Lower lobe of right lung (tissue), 2 donors: ENCODE measurements around the gene MAGI1. TPM values are rescaled to one million over a fixed set of nuclear protein-coding genes. Genes with fewer than 3 reads are reported as not detected.

Experiments
- ATAC-seq, 2 donors: fragments of 200-7000 bp; cut with Tn5 transposase; one replicate each; pipeline ENCODE4 v1.9.1; 2020 to 2022; ENCODE audit warnings: mild to moderate bottlenecking in 2 of 2, moderate library complexity in 2 of 2
- DNase-seq: peaks from one replicate; pipeline ENCODE4 v3.0.0-alpha.2; 2020
- H3K27ac ChIP-seq: fragments of 200-600 bp; one replicate; pipeline ENCODE4 v1.8.0; 2022
- H3K27me3 ChIP-seq: fragments of 200-600 bp; one replicate; pipeline ENCODE4 v1.8.0; 2022; ENCODE audit warnings: low read depth
- H3K36me3 ChIP-seq: fragments of 200-600 bp; one replicate; pipeline ENCODE4 v1.8.0; 2022; ENCODE audit warnings: mild to moderate bottlenecking
- H3K4me1 ChIP-seq: fragments of 200-600 bp; one replicate; pipeline ENCODE4 v1.8.0; 2022
- H3K4me3 ChIP-seq: fragments of 200-600 bp; one replicate; pipeline ENCODE4 v1.8.0; 2022; ENCODE audit warnings: mild to moderate bottlenecking
- H3K9me3 ChIP-seq: fragments of 200-600 bp; one replicate; pipeline ENCODE4 v1.8.0; 2022
- intact Hi-C: fragments of 100-400 bp; cut with DNase I; formaldehyde crosslinking; loops from one replicate; pipeline ENCODE4 v1.11.0; 2022
- total RNA-seq: library from RNA; stranded (reverse); fragmentation: NEBNext Ultra II Directional; extraction: Animal tissue kit (Norgen Biotek cat#: 25700); gene quantifications from one replicate; pipeline ENCODE4 v1.2.1, GENCODE V29; 2021
- TF ChIP-seq, protein P1 (sequence below): fragments of 200-600 bp; IDR thresholded peaks from one replicate; pipeline ENCODE4 v1.8.0; 2022; ENCODE audit warnings: antibody characterized with exemption, mild to moderate bottlenecking
- donor health status: DM: no; HTN: yes; CAD: no; lungs with severe emphysema.

MAGI1 gene
- total RNA-seq, 1 donor from 2014 or later: 35.5 TPM

DNA sequence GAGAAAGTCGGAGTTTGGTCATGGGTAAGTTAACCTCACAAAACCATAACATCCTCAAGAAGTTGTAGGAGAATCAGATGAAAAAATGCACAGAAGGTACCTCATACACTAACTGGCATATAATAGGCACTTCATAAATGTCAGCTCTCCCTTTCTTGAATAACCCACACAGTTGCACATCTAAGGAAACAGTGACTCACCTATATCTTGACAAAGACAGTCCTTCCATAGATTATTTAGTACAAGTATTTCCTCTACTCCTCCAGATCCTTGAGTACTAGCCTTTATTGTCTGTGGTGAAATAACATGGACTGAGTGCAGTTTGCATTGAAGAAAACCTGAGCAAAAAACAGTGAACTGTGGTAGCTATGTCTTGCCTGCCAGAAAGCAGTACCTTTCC lies 46.6 kb downstream of the MAGI1 start:
- Histone ChIP-seq H3K27ac (no peak overlapping the region), H3K27me3 (no peaks in the 10 kb centered on the region), H3K36me3 (no peaks in the 10 kb centered on the region), H3K4me1 (peaks cover 12% of the 10 kb centered on the region), H3K4me3 (no peak overlapping the region), H3K9me3 (no peaks in the 10 kb centered on the region)
- intact Hi-C loops: no loop called here
- ATAC-seq (no peak), DNase-seq (no peak)
- TF ChIP-seq, protein P1, sequence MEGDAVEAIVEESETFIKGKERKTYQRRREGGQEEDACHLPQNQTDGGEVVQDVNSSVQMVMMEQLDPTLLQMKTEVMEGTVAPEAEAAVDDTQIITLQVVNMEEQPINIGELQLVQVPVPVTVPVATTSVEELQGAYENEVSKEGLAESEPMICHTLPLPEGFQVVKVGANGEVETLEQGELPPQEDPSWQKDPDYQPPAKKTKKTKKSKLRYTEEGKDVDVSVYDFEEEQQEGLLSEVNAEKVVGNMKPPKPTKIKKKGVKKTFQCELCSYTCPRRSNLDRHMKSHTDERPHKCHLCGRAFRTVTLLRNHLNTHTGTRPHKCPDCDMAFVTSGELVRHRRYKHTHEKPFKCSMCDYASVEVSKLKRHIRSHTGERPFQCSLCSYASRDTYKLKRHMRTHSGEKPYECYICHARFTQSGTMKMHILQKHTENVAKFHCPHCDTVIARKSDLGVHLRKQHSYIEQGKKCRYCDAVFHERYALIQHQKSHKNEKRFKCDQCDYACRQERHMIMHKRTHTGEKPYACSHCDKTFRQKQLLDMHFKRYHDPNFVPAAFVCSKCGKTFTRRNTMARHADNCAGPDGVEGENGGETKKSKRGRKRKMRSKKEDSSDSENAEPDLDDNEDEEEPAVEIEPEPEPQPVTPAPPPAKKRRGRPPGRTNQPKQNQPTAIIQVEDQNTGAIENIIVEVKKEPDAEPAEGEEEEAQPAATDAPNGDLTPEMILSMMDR: no peak

DNA sequence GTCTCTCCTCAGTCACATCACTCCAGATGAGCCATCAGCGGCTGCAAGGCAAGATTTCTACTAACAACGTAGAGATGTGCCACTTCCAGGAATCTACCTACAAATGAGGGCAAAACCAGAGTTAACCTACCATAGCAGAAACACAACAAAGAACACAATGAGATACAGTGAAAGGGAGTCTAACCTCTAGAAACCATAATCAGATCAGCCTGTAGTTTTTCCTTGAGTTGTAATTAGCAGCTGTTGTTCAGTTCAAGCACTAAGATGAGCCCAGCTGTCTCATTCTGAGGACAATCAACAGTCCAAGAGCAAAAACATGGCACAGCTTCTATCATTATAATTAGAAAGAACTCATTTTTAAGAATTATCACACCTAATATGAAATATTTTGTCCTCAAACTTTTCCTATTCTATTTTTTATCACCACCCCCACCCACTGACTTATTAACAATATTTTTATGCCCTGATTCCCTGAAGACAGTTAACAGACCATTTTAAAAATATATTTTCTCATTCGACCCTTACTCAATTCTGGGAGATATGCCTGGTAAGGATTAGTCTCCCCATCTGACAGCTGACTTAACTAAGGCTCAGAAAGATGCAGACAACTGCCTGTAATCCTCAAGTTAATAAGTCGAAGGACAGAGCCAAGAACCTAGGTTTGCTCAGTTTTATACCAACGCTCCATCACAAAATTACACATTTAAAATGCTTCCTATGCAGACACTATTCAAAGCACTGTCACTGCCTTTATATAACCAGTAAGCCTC lies 50.1 kb downstream of the MAGI1 start:
- ATAC-seq (no peak), DNase-seq (no peak)
- no peaks in the 10 kb centered on the region for H3K9me3 ChIP-seq
- no peaks in the 10 kb centered on the region for H3K4me1 ChIP-seq
- TF ChIP-seq, protein P1: no peak
- no peaks in the 10 kb centered on the region for H3K27me3 ChIP-seq
- no peak overlapping the region for H3K27ac ChIP-seq
- intact Hi-C loops: no loop called here
- no peaks in the 10 kb centered on the region for H3K36me3 ChIP-seq
- no peak overlapping the region for H3K4me3 ChIP-seq

DNA sequence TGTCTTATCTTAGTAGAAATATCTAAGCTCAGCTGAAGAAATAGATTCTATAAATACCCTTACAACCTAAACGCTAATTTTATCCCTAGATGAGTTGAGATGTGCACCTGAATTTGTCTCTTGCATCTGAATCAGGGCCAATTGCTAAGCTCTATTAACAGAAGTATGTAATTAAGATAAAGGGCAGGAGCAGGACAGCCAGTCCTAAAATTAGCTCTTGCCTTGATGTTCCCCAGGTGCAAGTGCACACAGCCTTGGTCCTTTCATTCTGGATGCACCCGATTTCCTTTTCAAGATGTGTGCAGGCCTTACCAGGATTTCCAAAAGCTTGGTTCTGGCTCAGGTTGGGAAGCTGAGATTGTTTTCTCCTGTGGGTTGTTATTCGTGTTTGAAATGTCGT lies 52.4 kb downstream of the MAGI1 start:
- H3K4me3 ChIP-seq: no peak overlapping the region
- H3K4me1 ChIP-seq: no peaks in the 10 kb centered on the region
- DNase-seq: no peak
- TF ChIP-seq, protein P1: no peak
- intact Hi-C loops: no loop called here
- no peaks in the 10 kb centered on the region for H3K9me3 ChIP-seq
- H3K27me3 ChIP-seq: no peaks in the 10 kb centered on the region
- no peak overlapping the region for H3K27ac ChIP-seq
- ATAC-seq: no peak
- H3K36me3 ChIP-seq: no peaks in the 10 kb centered on the region

DNA sequence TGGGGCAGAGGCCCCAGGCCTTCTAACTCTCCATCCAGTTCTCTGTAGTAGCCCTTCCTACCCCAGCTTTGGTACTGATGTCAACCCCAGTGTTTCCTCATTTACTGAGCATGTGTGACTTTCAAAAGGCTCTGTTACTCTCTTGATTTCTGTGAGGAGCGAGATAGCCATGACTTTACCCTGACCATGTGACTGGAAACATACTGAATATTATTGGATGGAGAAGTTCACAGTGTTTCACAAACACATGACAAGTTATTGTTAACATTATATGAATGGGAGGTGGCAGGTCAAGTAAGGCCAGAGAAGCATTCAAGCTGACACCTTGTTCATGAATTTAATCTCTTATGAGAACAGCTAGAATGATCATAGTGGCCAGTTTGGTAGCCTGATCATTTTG lies 53.7 kb downstream of the MAGI1 start:
- no peak overlapping the region for H3K27ac ChIP-seq
- TF ChIP-seq, protein P1: no peak
- H3K36me3 ChIP-seq: no peaks in the 10 kb centered on the region
- no peak overlapping the region for H3K4me3 ChIP-seq
- intact Hi-C loops: no loop called here
- H3K27me3 ChIP-seq: no peaks in the 10 kb centered on the region
- ATAC-seq: no peak
- no peaks in the 10 kb centered on the region for H3K9me3 ChIP-seq
- no peaks in the 10 kb centered on the region for H3K4me1 ChIP-seq
- no peak for DNase-seq

DNA sequence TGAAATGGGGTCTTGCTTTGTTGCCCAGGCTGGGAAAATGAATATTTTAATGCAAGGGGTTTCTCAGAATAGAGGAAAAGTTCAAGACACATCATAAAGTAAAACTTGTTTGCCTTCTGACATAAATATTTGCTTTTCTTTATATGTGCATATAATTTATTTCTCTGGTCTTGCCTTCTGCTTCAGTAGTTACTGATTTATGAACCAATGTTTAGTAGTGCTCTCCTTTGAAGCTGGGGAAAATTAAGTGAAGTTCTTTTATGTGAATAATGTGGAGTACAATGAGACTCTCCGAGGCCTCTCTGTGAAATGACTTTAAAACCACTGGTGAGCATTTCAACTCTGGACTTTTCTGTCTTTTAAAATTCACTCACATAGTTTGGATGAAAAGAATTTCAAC lies 55.6 kb downstream of the MAGI1 start:
- H3K27me3 ChIP-seq: no peaks in the 10 kb centered on the region
- H3K4me3 ChIP-seq: no peak overlapping the region
- DNase-seq: no peak
- H3K27ac ChIP-seq: no peak overlapping the region
- no peak for ATAC-seq
- intact Hi-C loops: no loop called here
- TF ChIP-seq, protein P1: no peak
- H3K4me1 ChIP-seq: peaks cover 3% of the 10 kb centered on the region
- no peaks in the 10 kb centered on the region for H3K9me3 ChIP-seq
- no peaks in the 10 kb centered on the region for H3K36me3 ChIP-seq
